T1000 (cell line): ENCODE data around the gene RAB36.

Experiments used
- DNase-seq: peaks from one replicate; lab custom pipeline; 2025; ENCODE audit warnings: mixed read lengths; lab: John Stamatoyannopoulos, UW

Gene RAB36

GRCh38 chr22:23158516-23159290 lies 13.4 kb downstream of the RAB36 start:
- DNase-seq = no peak

GRCh38 chr22:23159291-23159630 lies 14.0 kb downstream of the RAB36 start:
- no peak for DNase-seq

- no peak for DNase-seq
Observed at GRCh38 chr22:23161029-23161428, 15.8 kb downstream of the RAB36 start.

GRCh38 chr22:23161574-23161973 lies 16.3 kb downstream of the RAB36 start:
- DNase-seq = no peak

GRCh38 chr22:23163665-23164064 lies 18.4 kb downstream of the RAB36 start:
- DNase-seq = no peak

GRCh38 chr22:23164091-23164490 lies 18.8 kb downstream of the RAB36 start:
- no peak for DNase-seq

GRCh38 chr22:23166042-23166831 lies 21.0 kb downstream of the RAB36 start:
- DNase-seq = no peak

GRCh38 chr22:23166841-23167616 lies 21.8 kb downstream of the RAB36 start:
- DNase-seq = no peak

GRCh38 chr22:23168391-23169042 lies 23.2 kb downstream of the RAB36 start:
- no peak for DNase-seq

- DNase-seq = no peak
Observed at GRCh38 chr22:23169043-23169406, 23.7 kb downstream of the RAB36 start.

GRCh38 chr22:23175817-23176644 lies 30.8 kb downstream of the RAB36 start:
- no peak for DNase-seq

- no peak for DNase-seq
Observed at GRCh38 chr22:23176645-23177027, 31.4 kb downstream of the RAB36 start.

GRCh38 chr22:23177197-23177596 lies 31.9 kb downstream of the RAB36 start:
- DNase-seq = no peak

GRCh38 chr22:23178512-23179254 lies 33.4 kb downstream of the RAB36 start:
- peak; percentile 63 for DNase-seq

- no peak for DNase-seq
Observed at GRCh38 chr22:23179381-23180299, 34.4 kb downstream of the RAB36 start.

GRCh38 chr22:23180301-23180892 lies 35.1 kb downstream of the RAB36 start, which contains the start of gene BCR:
Gene BCR (plus strand): TSS chr22:23180509. CDS start chr22:23180961, 452 bp downstream.
- no peak for DNase-seq

GRCh38 chr22:23180893-23181720 lies 35.8 kb downstream of the RAB36 start:
- no peak for DNase-seq

- no peak for DNase-seq
Observed at GRCh38 chr22:23181721-23182308, 36.5 kb downstream of the RAB36 start.
